Amniotic epithelial cell (primary cell): ENCODE measurements around the gene CALHM1.
"Not testable (repeated sequence)": the region's sequence is repeated elsewhere in the genome, so short reads cannot be mapped to it uniquely, and the experiment has no call there.

Source experiments
- DNase-seq: peaks from one replicate; pipeline ENCODE4 v3.0.0-alpha.2; 2010; ENCODE audit warnings: low read depth

The CALHM1 gene

DNA sequence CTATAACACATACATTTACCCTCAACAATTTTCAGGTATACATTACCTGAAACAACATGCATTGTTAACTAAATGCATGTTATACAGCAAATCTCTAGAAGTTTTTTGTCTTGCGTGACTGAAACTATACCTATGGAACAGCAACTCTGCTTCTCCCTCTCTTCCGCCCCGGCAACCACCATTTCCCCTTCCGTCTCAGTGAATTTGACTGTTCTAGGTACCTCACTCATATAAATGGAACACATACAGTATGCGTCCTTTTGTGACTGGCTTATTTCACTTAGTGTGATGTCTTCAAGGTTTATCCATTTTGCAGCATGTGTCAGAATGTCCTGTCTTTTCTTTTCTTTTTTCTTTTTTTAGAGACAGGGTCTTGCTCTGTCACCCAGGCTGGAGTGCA, 29.1 kb downstream of the CALHM1 start:
- no peak for DNase-seq

DNA sequence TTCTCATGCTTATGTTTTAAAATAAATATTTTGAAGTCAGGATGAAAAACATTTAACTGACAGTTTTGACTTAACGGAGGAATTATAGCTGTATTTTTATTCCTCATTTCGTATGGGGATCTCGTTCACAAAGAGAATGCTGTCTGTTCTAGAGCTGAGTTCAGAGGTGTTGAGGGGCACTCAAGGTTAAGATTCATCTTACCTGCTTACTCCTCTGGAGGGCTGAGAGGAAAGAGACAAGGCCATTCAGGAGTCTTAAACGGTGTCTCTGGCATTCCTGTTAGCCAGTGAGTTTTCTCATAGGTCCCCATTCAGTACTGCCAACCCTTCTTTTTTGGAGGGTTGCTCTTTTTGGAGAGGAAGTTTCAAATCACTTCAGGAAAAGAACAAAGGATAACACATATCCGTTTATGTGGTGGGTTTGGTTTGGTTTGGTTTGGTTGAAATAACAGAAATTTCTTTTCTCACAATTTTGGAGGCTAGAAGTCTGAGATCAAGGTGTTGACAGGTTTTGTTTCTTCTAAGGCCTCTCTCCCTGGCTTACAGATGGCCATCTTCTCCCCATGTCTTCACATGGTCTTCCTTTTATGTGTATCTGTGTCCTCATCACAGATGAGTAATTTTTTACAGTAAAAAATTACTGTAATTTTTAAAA, 29.6 kb downstream of the CALHM1 start:
- DNase-seq, result no peak

GRCh38 chr10:103427866-103428265, 30.8 kb downstream of the CALHM1 start:
- peak; percentile 66 for DNase-seq

- DNase-seq, result no peak
These were observed 35.0 kb downstream of the CALHM1 start for GRCh38 chr10:103423748-103424147.

GRCh38 chr10:103419101-103419500, 39.6 kb downstream of the CALHM1 start:
- no peak for DNase-seq

DNA sequence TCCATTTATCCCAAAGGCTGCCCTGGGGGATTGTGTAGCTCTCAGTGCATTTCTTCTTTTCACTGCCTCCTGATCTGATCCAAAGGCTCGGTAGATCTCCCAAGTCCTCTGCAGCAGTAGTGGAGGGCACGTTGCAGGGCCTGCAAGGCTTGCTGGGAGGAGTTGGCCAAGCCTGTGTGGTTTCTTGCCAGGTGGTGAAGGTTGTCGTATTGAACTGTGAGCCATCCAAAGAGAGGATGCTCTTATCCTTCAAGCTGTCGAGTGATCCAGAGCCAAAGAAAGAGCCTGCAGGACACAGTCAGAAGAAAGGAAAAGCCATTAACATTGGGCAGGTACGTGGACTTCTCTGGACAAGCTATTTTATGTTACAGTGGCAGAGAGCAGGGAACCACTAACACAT, 41.1 kb downstream of the CALHM1 start:
- no peak for DNase-seq

DNA sequence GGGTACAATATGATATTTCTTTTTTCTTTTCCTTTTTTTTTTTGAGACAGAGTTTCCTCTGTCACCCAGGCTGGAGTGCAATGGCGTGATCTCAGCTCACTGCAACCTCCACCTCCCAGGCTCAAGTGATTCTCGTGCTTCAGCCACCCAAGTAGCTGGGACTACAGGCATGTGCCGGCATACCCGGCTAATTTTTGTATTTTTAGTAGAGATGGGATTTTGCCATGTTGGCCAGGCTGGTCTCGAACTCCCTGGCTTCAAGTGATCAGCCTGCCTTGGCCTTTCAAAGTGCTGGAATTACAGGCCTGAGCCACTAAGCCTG, 41.6 kb downstream of the CALHM1 start:
- DNase-seq, result not testable (repeated sequence)

DNA sequence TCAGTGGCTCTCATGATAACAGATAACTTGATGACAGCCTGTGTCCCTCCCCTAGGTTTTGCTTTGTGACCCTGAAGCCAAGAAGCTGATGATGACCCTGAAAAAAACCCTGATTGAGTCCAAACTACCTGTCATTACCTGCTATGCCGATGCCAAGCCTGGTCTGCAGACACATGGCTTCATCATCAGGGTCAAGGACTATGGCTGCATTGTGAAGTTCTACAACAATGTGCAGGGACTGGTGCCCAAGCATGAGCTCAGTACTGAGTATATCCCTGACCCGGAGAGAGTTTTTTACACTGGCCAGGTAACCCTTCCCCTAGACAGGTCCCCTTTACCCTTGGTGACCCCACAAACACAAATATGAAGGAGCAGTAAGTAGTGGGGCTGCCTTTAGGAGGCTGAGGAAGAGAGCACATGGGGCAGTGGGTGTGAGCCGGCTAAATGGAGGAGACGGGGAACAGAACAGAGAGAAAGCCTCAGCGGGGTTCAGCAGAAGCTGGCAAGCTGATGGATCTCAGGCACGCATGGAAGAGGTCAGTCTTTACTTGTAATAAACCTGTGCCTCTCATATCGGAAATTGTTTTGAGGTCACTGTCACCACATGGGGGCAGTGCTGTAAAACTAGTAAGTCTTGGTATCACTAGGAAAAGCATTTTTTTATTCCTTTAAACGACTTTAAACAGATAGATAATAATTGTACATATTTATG, 42.1 kb downstream of the CALHM1 start:
- peak; percentile 62 for DNase-seq

- DNase-seq, result no peak
These were observed 43.1 kb downstream of the CALHM1 start for GRCh38 chr10:103415581-103415980.

DNA sequence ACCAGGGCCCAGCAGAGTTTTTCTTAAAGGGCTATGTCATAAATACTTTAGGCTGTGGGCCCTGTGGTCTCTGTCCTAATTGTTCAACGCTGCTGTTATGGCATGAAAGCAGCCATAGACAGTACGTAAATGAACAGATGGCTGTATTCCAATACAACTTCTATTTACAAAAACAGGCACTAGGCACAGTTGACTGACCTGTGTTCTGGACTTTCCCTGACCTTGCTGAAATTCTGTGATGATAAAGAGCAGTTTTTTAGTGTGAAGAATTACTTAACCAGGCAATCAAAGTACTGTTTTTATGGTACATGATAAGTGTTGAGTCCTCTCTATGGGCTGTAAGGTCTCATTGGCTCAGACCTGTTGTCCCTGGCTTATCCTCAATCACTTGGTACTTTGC, 45.1 kb downstream of the CALHM1 start:
- DNase-seq, result no peak
